Lung (tissue), 12 donors: ENCODE data around the gene MLLT3. TPM values are rescaled to one million over a fixed set of nuclear protein-coding genes. Genes with fewer than 3 reads are reported as not detected.

ENCODE experiments used
- ATAC-seq: fragments of 200-7000 bp; cut with Tn5 transposase; one replicate; pipeline ENCODE4 v1.9.1; 2020; ENCODE audit warnings: moderate number of reproducible peaks; ENCODE audit not compliant: insufficient read depth, low FRiP score
- DNase-seq, 3 donors: peaks; one replicate each; pipeline ENCODE4 v3.0.0-alpha.2; 2013 to 2017
- H3K27ac ChIP-seq, 2 donors: one replicate each; pipeline ENCODE4 v1.5.1; 2013; ENCODE audit warnings: mild to moderate bottlenecking in 2 of 2, moderate library complexity in 2 of 2, control low read depth in 1 of 2, inconsistent platforms in 1 of 2, low read depth in 1 of 2, low read length in 1 of 2
- H3K27me3 ChIP-seq, 3 donors: one replicate each; pipeline ENCODE4 v1.5.1; 2013; ENCODE audit warnings: low read length in 2 of 3; ENCODE audit not compliant: control insufficient read depth in 3 of 3, insufficient read depth in 3 of 3
- H3K36me3 ChIP-seq, 4 donors: one replicate each; pipeline ENCODE4 v1.5.1; 2013; ENCODE audit warnings: low read length in 4 of 4, mild to moderate bottlenecking in 1 of 4, moderate library complexity in 1 of 4; ENCODE audit not compliant: control insufficient read depth in 4 of 4, insufficient read depth in 4 of 4
- H3K4me1 ChIP-seq, 5 donors: one replicate each; pipeline ENCODE4 v1.5.1; 2013; ENCODE audit warnings: low read length in 5 of 5, mild to moderate bottlenecking in 2 of 5, moderate library complexity in 1 of 5; ENCODE audit not compliant: control insufficient read depth in 5 of 5, insufficient read depth in 5 of 5
- H3K4me3 ChIP-seq: one replicate; pipeline ENCODE4 v1.5.1; 2013; ENCODE audit warnings: mild to moderate bottlenecking, control low read depth, moderate library complexity
- H3K9ac ChIP-seq, 2 donors: one replicate each; pipeline ENCODE4 v1.5.1; 2013; ENCODE audit warnings: low read length in 2 of 2, control low read depth in 1 of 2; ENCODE audit not compliant: insufficient read depth in 1 of 2
- H3K9me3 ChIP-seq, 4 donors: one replicate each; pipeline ENCODE4 v1.5.1; 2013; ENCODE audit warnings: low read length in 3 of 4, mild to moderate bottlenecking in 1 of 4, moderate library complexity in 1 of 4; ENCODE audit not compliant: control insufficient read depth in 4 of 4, insufficient read depth in 3 of 4
- CTCF ChIP-seq: IDR thresholded peaks from 2 replicates; pipeline ENCODE4 v1.5.1; 2012; ENCODE audit warnings: mild to moderate bottlenecking; ENCODE audit errors: control extremely low read depth, extremely low read depth
- WGBS, 2 donors: extraction: QIAGEN DNeasy Blood & Tissue Kit; methylation state at CpG; one replicate each; pipeline ENCODE4 v1.1.7; 2013; 5-methylcytosine and 5-hydroxymethylcytosine counted together
- polyA plus RNA-seq, 2 donors: library from polyadenylated mRNA; stranded (reverse); fragments of 200-250 nt; gene quantifications; one replicate each; pipeline ENCODE4 v1.2.1, GENCODE V29; 2013
- total RNA-seq, 2 donors: library from RNA; depleted of rRNA in 1 of 2; stranded (reverse); fragments of >200 nt in 1 of 2; gene quantifications; one replicate each; pipeline ENCODE4 v1.2.1, GENCODE V29; 2014 to 2021
- donor health status: control.
- donor health status: control.
- donor health status: Bipolar disorder and iron deficiency.
- donor health status: healthy.
- donor health status: DM: yes; HTN: yes; CAD: no.

Gene MLLT3
- total and polyA plus RNA-seq, 4 donors: 7.1 to 43.1 (median 13.7) TPM

- Histone ChIP-seq H3K36me3 (no peaks in the 10 kb centered on the region), H3K9ac (no peak overlapping the region), H3K4me1 (peaks cover 0 to 6% (median 0%) of the 10 kb centered on the region in 5 donors), H3K9me3 (no peaks in the 10 kb centered on the region), H3K27me3 (no peaks in the 10 kb centered on the region), H3K4me3 (no peak overlapping the region), H3K27ac (no peak overlapping the region)
- no peak for DNase-seq
- WGBS, 2 donors: 85% methylated on average over 3 of the region's 3 CpGs
- ATAC-seq: no peak
- no peak for TF ChIP-seq CTCF
Measured at GRCh38 chr9:20442461-20443319, 179.6 kb downstream of the MLLT3 start.

- Histone ChIP-seq H3K36me3 (no peaks in the 10 kb centered on the region), H3K27ac (no peak overlapping the region), H3K4me1 (peaks cover 0 to 9% (median 0%) of the 10 kb centered on the region in 5 donors), H3K27me3 (no peaks in the 10 kb centered on the region), H3K4me3 (no peak overlapping the region), H3K9ac (no peak overlapping the region), H3K9me3 (no peaks in the 10 kb centered on the region)
- TF ChIP-seq CTCF: no peak
- no peak for ATAC-seq
- DNase-seq: no peak
- WGBS, 2 donors: 59 to 70% methylated on average over 4 of the region's 4 CpGs
Measured at GRCh38 chr9:20441711-20442423, 180.4 kb downstream of the MLLT3 start.

GRCh38 chr9:20441166-20441565 is 181.1 kb downstream of the MLLT3 start:
- H3K4me1 ChIP-seq: peaks cover 0 to 9% (median 0%) of the 10 kb centered on the region in 5 donors
- no peak overlapping the region for H3K9ac ChIP-seq
- WGBS, 2 donors: 34 to 62% methylated on average over 4 of the region's 4 CpGs
- no peak for TF ChIP-seq CTCF
- no peaks in the 10 kb centered on the region for H3K27me3 ChIP-seq
- H3K4me3 ChIP-seq: no peak overlapping the region
- H3K9me3 ChIP-seq: no peaks in the 10 kb centered on the region
- H3K27ac ChIP-seq: no peak overlapping the region
- ATAC-seq: no peak
- no peak for DNase-seq
- no peaks in the 10 kb centered on the region for H3K36me3 ChIP-seq
